HG03175 (cell line): ENCODE measurements around the gene FAM120A.

Experiments used
- ATAC-seq: cut with Tn5 transposase; IDR thresholded peaks from one replicate; pipeline ENCODE4 v1.9.1; 2021; ENCODE audit warnings: mild to moderate bottlenecking, moderate library complexity; ENCODE audit not compliant: unreplicated experiment

FAM120A gene

GRCh38 chr9:93612052-93612795, 160.7 kb downstream of the FAM120A start:
- ATAC-seq: no peak

GRCh38 chr9:93612796-93613154, 161.3 kb downstream of the FAM120A start:
- ATAC-seq: peak; percentile 50

GRCh38 chr9:93613174-93613573, 161.7 kb downstream of the FAM120A start:
- ATAC-seq: no peak

GRCh38 chr9:93613791-93614190, 162.3 kb downstream of the FAM120A start:
- no peak for ATAC-seq

GRCh38 chr9:93614830-93615468, 163.5 kb downstream of the FAM120A start:
- no peak for ATAC-seq
